HepG2 (cell line): ENCODE measurements around the gene PXT1. TPM values are rescaled to one million over a fixed set of nuclear protein-coding genes. Genes with fewer than 3 reads are reported as not detected.

ENCODE experiments used
- AHDC1 ChIP-seq: sonication (generic); formaldehyde crosslinking; IDR thresholded peaks from 2 replicates; pipeline ENCODE4 v1.5.1; 2020; ENCODE audit warnings: mild to moderate bottlenecking, missing genetic modification reagents, borderline replicate concordance
- AKAP8 ChIP-seq: sonication (generic); formaldehyde crosslinking; IDR thresholded peaks from 2 replicates; pipeline ENCODE4 v1.5.1; 2020; ENCODE audit warnings: mild to moderate bottlenecking, missing genetic modification reagents
- CREB3 ChIP-seq: sonication (generic); formaldehyde crosslinking; IDR thresholded peaks from 2 replicates; pipeline ENCODE4 v1.5.0; 2020; ENCODE audit warnings: missing genetic modification reagents
- CREM ChIP-seq, 2 experiments: sonication (generic) in 1 of 2; formaldehyde crosslinking in 1 of 2; IDR thresholded peaks; 2 replicates each; pipeline versions ENCODE4 v1.4.0 to v1.6.1; 2016 to 2020; ENCODE audit warnings: antibody characterized with exemption in 1 of 2, mild to moderate bottlenecking in 1 of 2, missing genetic modification reagents in 1 of 2
- HOXA7 ChIP-seq: sonication (generic); formaldehyde crosslinking; IDR thresholded peaks from 2 replicates; pipeline ENCODE4 v1.8.1; 2022; ENCODE audit warnings: mild to moderate bottlenecking, missing genetic modification reagents, moderate library complexity
- KMT2B ChIP-seq: IDR thresholded peaks from 2 replicates; pipeline ENCODE4 v1.6.1; 2016; ENCODE audit warnings: missing genetic modification reagents, missing compliant biosample characterization
- MZF1 ChIP-seq: sonication (generic); formaldehyde crosslinking; IDR thresholded peaks from 2 replicates; pipeline ENCODE4 v1.8.1; 2023; ENCODE audit warnings: mild to moderate bottlenecking, missing genetic modification reagents, borderline replicate concordance
- NFRKB ChIP-seq: fragments of 450-650 bp; IDR thresholded peaks from 2 replicates; pipeline ENCODE4 v1.6.1; 2017
- NR0B2 ChIP-seq: sonication (generic); formaldehyde crosslinking; IDR thresholded peaks from 2 replicates; pipeline ENCODE4 v1.4.0; 2020; ENCODE audit warnings: mild to moderate bottlenecking, missing genetic modification reagents
- RBAK ChIP-seq: sonication (generic); formaldehyde crosslinking; IDR thresholded peaks from 2 replicates; pipeline ENCODE4 v1.5.1; 2020; ENCODE audit warnings: mild to moderate bottlenecking, missing genetic modification reagents
- REPIN1 ChIP-seq: sonication (generic); formaldehyde crosslinking; IDR thresholded peaks from 2 replicates; pipeline ENCODE4 v1.8.0; 2022; ENCODE audit warnings: missing genetic modification reagents, low read depth, mild to moderate bottlenecking, borderline replicate concordance
- SPEN ChIP-seq: sonication (generic); formaldehyde crosslinking; IDR thresholded peaks from 2 replicates; pipeline ENCODE4 v1.5.1; 2020; ENCODE audit warnings: low read depth, mild to moderate bottlenecking, missing genetic modification reagents
- ZFP36L2 ChIP-seq: sonication (generic); formaldehyde crosslinking; IDR thresholded peaks from 2 replicates; pipeline ENCODE4 v1.4.0; 2020; ENCODE audit warnings: missing genetic modification reagents
- ZFP82 ChIP-seq: sonication (generic); formaldehyde crosslinking; IDR thresholded peaks from 2 replicates; pipeline ENCODE4 v1.5.1; 2020; ENCODE audit warnings: mild to moderate bottlenecking, missing genetic modification reagents, borderline replicate concordance
- ZFX ChIP-seq: sonication (generic); formaldehyde crosslinking; IDR thresholded peaks from 2 replicates; pipeline ENCODE4 v1.4.0; 2020; ENCODE audit warnings: mild to moderate bottlenecking, low read depth, missing genetic modification reagents, moderate library complexity
- ZMAT5 ChIP-seq: sonication (generic); formaldehyde crosslinking; IDR thresholded peaks from 2 replicates; pipeline ENCODE4 v1.5.0; 2020; ENCODE audit warnings: mild to moderate bottlenecking, low read depth, missing genetic modification reagents, borderline replicate concordance
- ZNF326 ChIP-seq: sonication (generic); formaldehyde crosslinking; IDR thresholded peaks from 2 replicates; pipeline ENCODE4 v1.4.0; 2020; ENCODE audit warnings: missing genetic modification reagents, borderline replicate concordance
- ZNF350 ChIP-seq: sonication (generic); formaldehyde crosslinking; IDR thresholded peaks from 2 replicates; pipeline ENCODE4 v1.4.0; 2020; ENCODE audit warnings: mild to moderate bottlenecking, low read depth, missing genetic modification reagents, borderline replicate concordance
- ZNF549 ChIP-seq: sonication (generic); formaldehyde crosslinking; IDR thresholded peaks from 2 replicates; pipeline ENCODE4 v1.5.0; 2020; ENCODE audit warnings: missing genetic modification reagents
- ZNF557 ChIP-seq: sonication (generic); formaldehyde crosslinking; IDR thresholded peaks from 2 replicates; pipeline ENCODE4 v1.4.0; 2020; ENCODE audit warnings: missing genetic modification reagents
- ZNF768 ChIP-seq: sonication (generic); formaldehyde crosslinking; IDR thresholded peaks from 2 replicates; pipeline ENCODE4 v1.4.0; 2020; ENCODE audit warnings: missing genetic modification reagents
- polyA plus RNA-seq, 8 experiments: library from polyadenylated mRNA; depleted of rRNA in 3 of 8; stranded (reverse) in 7 of 8; unstranded in 1 of 8; fragments of >200 nt; fragmentation: Illumina TruSeq in 4 of 8; extraction: Trizol in 4 of 8; gene quantifications; 2 replicates each; pipeline versions ENCODE4 v1.2.1 to v1.2.3, GENCODE V29; 2011 to 2016; ENCODE audit warnings: low read depth in 4 of 8, missing spikeins in 1 of 8, mixed read lengths in 1 of 8; ENCODE audit not compliant: insufficient read depth in 1 of 8
- total RNA-seq, 5 experiments: library from RNA; depleted of rRNA; stranded (reverse); fragments of >200 nt; fragmentation: Illumina TruSeq; extraction: Trizol; gene quantifications; 2 replicates each; pipeline ENCODE4 v1.2.3, GENCODE V29; 2016; ENCODE audit warnings: low read depth in 1 of 5

The PXT1 gene
- total and polyA plus RNA-seq, 2 of the 13 experiments (the other 11 are each of a cell fraction or from before 2014, with no cell fraction given): 0.04 TPM; not detected in 1

GRCh38 chr6:36442671-36443470, at the start of gene PXT1, which contains the start of gene KCTD20 (continued):
- peak; percentile 79 for TF ChIP-seq NR0B2
- TF ChIP-seq CREB3 (CRISPR knock-in tag): 0 out of 2 replicates have a peak, but pooled peaks have one; percentile 6
- TF ChIP-seq CREM (IDR thresholded peaks at IDR 0.05): peak; percentile 45; the same call in 1 of the 2 replicates
- TF ChIP-seq CREM (CRISPR knock-in tag; IDR thresholded peaks at IDR 0.05): no peak
- TF ChIP-seq ZNF326 (CRISPR knock-in tag): no peak
- 0 out of 2 replicates have a peak, but pooled peaks have one; percentile 37 for TF ChIP-seq ZFP82
- 0 out of 2 replicates have a peak, but pooled peaks have one; percentile 74 for TF ChIP-seq ZFP36L2
- TF ChIP-seq SPEN (CRISPR knock-in tag): peak; percentile 71
- TF ChIP-seq ZFX (CRISPR knock-in tag): peak; percentile 95
- TF ChIP-seq ZNF350 (CRISPR knock-in tag): peak; percentile 65; the same call in 1 of the 2 replicates
- peak; percentile 49; the same call in 1 of the 2 replicates for TF ChIP-seq AKAP8 (CRISPR knock-in tag)
- peak; percentile 62; the same call in 1 of the 2 replicates for TF ChIP-seq AHDC1 (CRISPR knock-in tag)
- TF ChIP-seq ZNF768 (CRISPR knock-in tag): peak; percentile 76; the same call in 1 of the 2 replicates
- TF ChIP-seq ZNF557 (CRISPR knock-in tag): no peak; the same call in 1 of the 2 replicates
- TF ChIP-seq KMT2B: peak; percentile 77
- no peak for TF ChIP-seq RBAK (CRISPR knock-in tag)
- TF ChIP-seq HOXA7 (CRISPR knock-in tag): no peak
- TF ChIP-seq NFRKB: no peak
- TF ChIP-seq ZNF549 (CRISPR knock-in tag): no peak
- TF ChIP-seq ZMAT5 (CRISPR knock-in tag): 0 out of 2 replicates have a peak, but pooled peaks have one; percentile 18
- no peak for TF ChIP-seq MZF1 (CRISPR knock-in tag)
- TF ChIP-seq REPIN1 (CRISPR knock-in tag): peak; percentile 48; the same call in 1 of the 2 replicates
